ENCODE data around the gene NXPE2.

Gene NXPE2

DNA sequence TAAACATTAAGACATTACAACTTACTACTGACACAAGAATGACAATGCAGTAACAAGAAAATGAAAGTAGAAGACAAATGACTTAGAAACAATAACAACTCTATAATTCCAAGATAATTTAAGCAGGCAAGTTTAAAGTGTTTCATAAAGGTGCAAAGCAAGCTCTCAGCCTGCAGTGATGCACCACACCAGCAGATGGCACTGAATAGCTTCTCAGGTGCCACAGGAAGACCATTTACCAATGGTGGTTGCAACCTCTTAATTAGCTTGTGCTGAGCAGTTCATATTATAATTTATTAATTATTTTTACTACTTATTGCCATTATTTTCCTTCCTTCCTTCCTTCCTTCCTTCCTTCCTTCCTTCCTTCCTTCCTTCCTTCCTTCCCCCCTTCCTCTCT, 60.6 kb downstream of the NXPE2 start:
- TF ChIP-seq, protein P1, sequence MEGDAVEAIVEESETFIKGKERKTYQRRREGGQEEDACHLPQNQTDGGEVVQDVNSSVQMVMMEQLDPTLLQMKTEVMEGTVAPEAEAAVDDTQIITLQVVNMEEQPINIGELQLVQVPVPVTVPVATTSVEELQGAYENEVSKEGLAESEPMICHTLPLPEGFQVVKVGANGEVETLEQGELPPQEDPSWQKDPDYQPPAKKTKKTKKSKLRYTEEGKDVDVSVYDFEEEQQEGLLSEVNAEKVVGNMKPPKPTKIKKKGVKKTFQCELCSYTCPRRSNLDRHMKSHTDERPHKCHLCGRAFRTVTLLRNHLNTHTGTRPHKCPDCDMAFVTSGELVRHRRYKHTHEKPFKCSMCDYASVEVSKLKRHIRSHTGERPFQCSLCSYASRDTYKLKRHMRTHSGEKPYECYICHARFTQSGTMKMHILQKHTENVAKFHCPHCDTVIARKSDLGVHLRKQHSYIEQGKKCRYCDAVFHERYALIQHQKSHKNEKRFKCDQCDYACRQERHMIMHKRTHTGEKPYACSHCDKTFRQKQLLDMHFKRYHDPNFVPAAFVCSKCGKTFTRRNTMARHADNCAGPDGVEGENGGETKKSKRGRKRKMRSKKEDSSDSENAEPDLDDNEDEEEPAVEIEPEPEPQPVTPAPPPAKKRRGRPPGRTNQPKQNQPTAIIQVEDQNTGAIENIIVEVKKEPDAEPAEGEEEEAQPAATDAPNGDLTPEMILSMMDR (conservative IDR thresholded peaks at IDR 0.05; ENCODE audit: low read depth, low read length), result peak; percentile 88
- peak; percentile 75 for DNase-seq (ENCODE audit: low read depth)
- no peak overlapping the region for H3K4me3 ChIP-seq (ENCODE audit: low read depth, low read length)

DNA sequence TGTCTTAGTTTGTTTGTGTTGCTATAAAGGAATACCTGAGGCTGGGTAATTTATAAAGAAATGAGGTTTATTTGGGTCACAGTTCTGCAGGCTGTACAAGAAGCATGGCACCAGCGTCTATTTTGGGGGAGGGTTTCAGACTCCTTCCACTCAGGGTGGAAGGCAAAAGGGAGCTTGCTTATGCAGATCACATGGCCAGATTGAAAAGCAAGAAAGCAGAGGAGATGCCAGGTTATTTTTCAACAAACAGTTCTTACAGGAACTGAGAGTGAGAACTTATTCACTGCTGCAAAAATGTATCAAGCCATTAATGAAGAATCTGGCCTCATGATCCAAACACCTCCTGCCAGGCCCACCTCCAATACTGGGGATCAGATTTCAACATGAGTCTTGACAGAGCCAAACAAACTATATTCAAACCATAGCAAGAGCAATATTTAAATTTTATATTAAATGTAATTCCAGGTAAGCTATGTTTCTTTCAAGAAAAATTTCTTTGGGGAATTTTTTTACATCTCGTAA, 66.9 kb downstream of the NXPE2 start:
- H3K4me3 ChIP-seq (ENCODE audit: low read depth, low read length), result no peak overlapping the region
- TF ChIP-seq, protein P1 (conservative IDR thresholded peaks at IDR 0.05; ENCODE audit: low read depth, low read length), result no peak
- DNase-seq (ENCODE audit: low read depth), result no peak

DNA sequence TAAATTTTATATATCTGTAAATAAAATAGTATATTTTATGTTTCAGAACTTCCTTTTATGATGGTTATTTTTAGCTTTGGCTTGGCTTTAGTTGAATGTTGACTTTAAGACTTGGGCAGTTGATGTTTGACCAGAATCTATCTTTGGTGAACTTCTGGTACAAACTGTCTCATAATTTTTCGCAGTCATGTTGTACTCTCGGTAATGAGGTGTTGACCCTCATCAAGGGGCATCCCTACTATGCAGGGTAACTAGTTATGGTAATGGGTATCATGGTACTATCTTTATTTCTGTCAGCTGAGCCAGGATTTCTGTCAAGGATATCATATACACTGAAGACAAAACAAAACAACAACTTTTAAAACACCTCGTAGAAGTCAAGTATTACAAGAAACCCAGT, 67.7 kb downstream of the NXPE2 start:
- no peak overlapping the region for H3K4me3 ChIP-seq (ENCODE audit: low read depth, low read length)
- TF ChIP-seq, protein P1 (conservative IDR thresholded peaks at IDR 0.05; ENCODE audit: low read depth, low read length), result no peak
- DNase-seq (ENCODE audit: low read depth), result no peak
